CD4-positive, alpha-beta T cell (primary cell): Measurements from ENCODE around the gene URI1. TPM values are rescaled to one million over a fixed set of nuclear protein-coding genes. Genes with fewer than 3 reads are reported as not detected.
"Not testable (repeated sequence)": the region's sequence is repeated elsewhere in the genome, so short reads cannot be mapped to it uniquely, and the experiment has no call there.

ENCODE experiments used
- ATAC-seq: fragments of 200-7000 bp; cut with Tn5 transposase; one replicate; pipeline ENCODE4 v1.10.0; 2022; ENCODE audit warnings: mild to moderate bottlenecking; ENCODE audit not compliant: poor library complexity
- CTCF ChIA-PET: fragments of 350-600 bp; sonication (Branson Sonifier 250); formaldehyde crosslinking; loops from one replicate; lab custom pipeline; 2021; ENCODE audit warnings: antibody characterized with exemption, inconsistent platforms; lab: Charles Lee
- POLR2A ChIA-PET: fragments of 350-600 bp; sonication (Branson Sonifier 250); formaldehyde crosslinking; loops from one replicate; lab custom pipeline; 2021; ENCODE audit warnings: antibody characterized with exemption, inconsistent platforms; lab: Charles Lee
- DNase-seq, 14 experiments: peaks; one replicate each; pipeline ENCODE4 v3.0.0-alpha.2; 2013 to 2020; ENCODE audit warnings: mixed read lengths in 2 of 14
- H3K27ac ChIP-seq, 2 donors: one replicate each; pipeline versions ENCODE4 v1.5.1 to v1.7.0; 2013; ENCODE audit warnings: low read length in 2 of 2, low read depth in 1 of 2, mild to moderate bottlenecking in 1 of 2
- H3K27me3 ChIP-seq, 2 experiments: 1 replicate in 1 of 2; 2 replicates in 1 of 2; pipeline versions ENCODE4 v1.6.1 to v1.7.0; 2013; ENCODE audit warnings: low read length in 2 of 2, control low read depth in 1 of 2, mild to moderate bottlenecking in 1 of 2, moderate library complexity in 1 of 2; ENCODE audit not compliant: insufficient read depth in 2 of 2, control insufficient read depth in 1 of 2
- H3K36me3 ChIP-seq: one replicate; pipeline ENCODE4 v1.6.1; 2013; ENCODE audit warnings: low read length, control low read depth; ENCODE audit not compliant: insufficient read depth
- H3K4me1 ChIP-seq: one replicate; pipeline ENCODE4 v1.6.1; 2013; ENCODE audit warnings: low read length, control low read depth; ENCODE audit not compliant: insufficient read depth
- H3K4me3 ChIP-seq: one replicate; pipeline ENCODE4 v1.5.1; 2013; ENCODE audit warnings: mild to moderate bottlenecking, low read length, moderate library complexity
- H3K9me3 ChIP-seq, 2 experiments: 1 replicate in 1 of 2; 2 replicates in 1 of 2; pipeline versions ENCODE4 v1.6.1 to v1.7.0; 2013; ENCODE audit warnings: low read length in 2 of 2, mild to moderate bottlenecking in 2 of 2, control low read depth in 1 of 2, moderate library complexity in 1 of 2; ENCODE audit not compliant: control insufficient read depth in 1 of 2, insufficient read depth in 1 of 2
- H3K27ac Mint-ChIP-seq: one replicate; pipeline ENCODE4 v1.8.0; 2020; ENCODE audit warnings: mixed read lengths
- H3K27me3 Mint-ChIP-seq: one replicate; pipeline ENCODE4 v1.8.0; 2021; ENCODE audit warnings: mixed read lengths
- H3K36me3 Mint-ChIP-seq: one replicate; pipeline ENCODE4 v1.8.0; 2021; ENCODE audit warnings: low read depth, mixed read lengths
- H3K4me1 Mint-ChIP-seq: one replicate; pipeline ENCODE4 v1.8.0; 2021; ENCODE audit warnings: low read depth, mixed read lengths
- H3K4me3 Mint-ChIP-seq: one replicate; pipeline ENCODE4 v1.8.0; 2020; ENCODE audit warnings: mild to moderate bottlenecking, mixed read lengths
- H3K9me3 Mint-ChIP-seq: one replicate; pipeline ENCODE4 v1.8.0; 2020; ENCODE audit warnings: mixed read lengths
- intact Hi-C, 2 experiments: fragments of 100-400 bp; cut with DNase I in 1 of 2; cut with micrococcal nuclease in 1 of 2; formaldehyde crosslinking; loops; one replicate each; pipeline versions ENCODE4 v1.15.1 to v1.9.0; 2023 to 2025; cut with DNase I, micrococcal nuclease
- total RNA-seq, 174 experiments: library from RNA in 2 of 174; stranded (reverse) in 2 of 174; gene quantifications; one replicate each; pipeline ENCODE4 v1.2.3 and lab custom pipeline; 2021 to 2026
- TF ChIP-seq, protein P1 (sequence below): fragments of 200-600 bp; IDR thresholded peaks from one replicate; pipeline ENCODE4 v1.8.0; 2022; ENCODE audit warnings: antibody characterized with exemption, mild to moderate bottlenecking

Gene URI1
- total RNA-seq, 2 experiments from 2014 or later = 50.9 to 63.6 TPM

DNA sequence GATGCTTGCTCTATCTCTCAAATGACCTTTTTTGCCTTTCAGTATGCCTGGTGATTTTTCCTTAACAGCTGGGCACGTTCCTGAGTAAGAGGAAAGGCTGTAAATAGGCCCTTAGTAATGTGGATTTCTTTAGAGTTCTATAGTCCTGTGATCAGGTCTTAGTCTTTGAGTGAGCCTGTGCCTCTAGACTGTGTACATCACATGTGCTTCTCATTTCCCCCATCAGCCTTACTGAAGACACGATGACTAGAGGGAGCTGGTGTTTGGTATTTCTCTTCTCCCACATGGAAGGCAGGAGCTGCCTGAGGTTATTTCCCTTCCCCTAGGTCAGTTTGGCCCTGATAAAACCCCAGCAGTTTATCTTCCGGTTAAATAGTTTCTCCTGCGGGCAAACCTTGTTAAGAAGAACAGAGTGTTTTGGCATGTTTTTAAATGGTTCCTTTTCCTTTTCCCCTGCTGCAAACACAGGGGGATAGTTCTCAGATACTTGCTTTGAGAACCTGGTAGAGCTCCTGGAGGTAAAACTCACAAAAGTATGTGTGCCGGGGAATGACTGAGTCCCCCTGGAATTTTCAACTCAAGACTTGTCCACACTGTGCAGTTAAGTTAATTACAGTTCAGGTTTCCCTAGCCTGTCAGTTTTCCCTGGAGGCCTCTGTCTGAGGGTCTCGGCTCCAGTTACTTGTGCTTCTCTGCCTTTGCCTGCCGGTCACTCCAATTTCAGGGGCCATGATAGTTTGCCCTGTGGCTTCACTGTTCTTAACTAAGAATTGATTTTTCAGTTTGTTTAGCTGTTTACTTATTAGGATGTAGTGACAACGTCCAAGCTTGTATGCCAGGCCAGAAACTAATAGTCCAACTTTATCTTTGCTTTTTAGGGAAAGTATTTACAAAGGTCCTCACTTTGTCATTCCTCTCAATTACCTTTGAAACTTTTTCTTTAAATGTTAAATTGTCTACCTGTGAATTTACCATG, 94.4 kb downstream of the URI1 start:
- Mint-ChIP-seq H3K9me3 (peaks cover 24% of the 10 kb centered on the region), H3K27ac (no peak overlapping the region), H3K27me3 (no peaks in the 10 kb centered on the region), H3K4me3 (no peak overlapping the region), H3K36me3 (peaks cover 88% of the 10 kb centered on the region), H3K4me1 (no peaks in the 10 kb centered on the region)
- no peaks in the 10 kb centered on the region for H3K27me3 ChIP-seq
- no peak for DNase-seq
- intact Hi-C loops = no loop called here
- no peak for ATAC-seq
- H3K9me3 ChIP-seq = peaks cover 4 to 11% of the 10 kb centered on the region in 2 experiments
- peaks cover 33% of the 10 kb centered on the region for H3K36me3 ChIP-seq
- TF ChIP-seq, protein P1, sequence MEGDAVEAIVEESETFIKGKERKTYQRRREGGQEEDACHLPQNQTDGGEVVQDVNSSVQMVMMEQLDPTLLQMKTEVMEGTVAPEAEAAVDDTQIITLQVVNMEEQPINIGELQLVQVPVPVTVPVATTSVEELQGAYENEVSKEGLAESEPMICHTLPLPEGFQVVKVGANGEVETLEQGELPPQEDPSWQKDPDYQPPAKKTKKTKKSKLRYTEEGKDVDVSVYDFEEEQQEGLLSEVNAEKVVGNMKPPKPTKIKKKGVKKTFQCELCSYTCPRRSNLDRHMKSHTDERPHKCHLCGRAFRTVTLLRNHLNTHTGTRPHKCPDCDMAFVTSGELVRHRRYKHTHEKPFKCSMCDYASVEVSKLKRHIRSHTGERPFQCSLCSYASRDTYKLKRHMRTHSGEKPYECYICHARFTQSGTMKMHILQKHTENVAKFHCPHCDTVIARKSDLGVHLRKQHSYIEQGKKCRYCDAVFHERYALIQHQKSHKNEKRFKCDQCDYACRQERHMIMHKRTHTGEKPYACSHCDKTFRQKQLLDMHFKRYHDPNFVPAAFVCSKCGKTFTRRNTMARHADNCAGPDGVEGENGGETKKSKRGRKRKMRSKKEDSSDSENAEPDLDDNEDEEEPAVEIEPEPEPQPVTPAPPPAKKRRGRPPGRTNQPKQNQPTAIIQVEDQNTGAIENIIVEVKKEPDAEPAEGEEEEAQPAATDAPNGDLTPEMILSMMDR = no peak
- CTCF ChIA-PET = no interaction called here
- no peaks in the 10 kb centered on the region for H3K4me1 ChIP-seq
- H3K27ac ChIP-seq = no peak overlapping the region
- POLR2A ChIA-PET = no interaction called here
- no peak overlapping the region for H3K4me3 ChIP-seq

DNA sequence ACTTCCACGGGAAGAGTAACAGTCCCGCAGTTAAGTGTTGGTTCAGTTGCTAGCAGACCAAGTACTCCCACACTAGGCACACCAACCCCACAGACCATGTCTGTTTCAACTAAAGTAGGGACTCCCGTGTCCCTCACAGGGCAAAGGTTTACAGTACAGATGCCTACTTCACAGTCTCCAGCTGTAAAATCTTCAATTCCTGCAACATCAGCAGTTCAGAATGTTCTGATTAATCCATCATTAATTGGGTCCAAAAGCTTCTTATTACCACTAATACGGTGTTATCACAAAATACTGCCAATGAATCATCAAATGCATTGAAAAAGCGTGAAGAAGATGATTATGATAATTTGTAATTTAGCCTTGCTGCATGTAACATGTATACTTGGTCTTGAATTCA, 95.8 kb downstream of the URI1 start:
- Mint-ChIP-seq H3K4me1 (no peaks in the 10 kb centered on the region), H3K27me3 (no peaks in the 10 kb centered on the region), H3K4me3 (no peak overlapping the region), H3K27ac (no peak overlapping the region), H3K9me3 (peaks cover 20% of the 10 kb centered on the region), H3K36me3 (peaks cover 78% of the 10 kb centered on the region)
- Histone ChIP-seq H3K4me1 (no peaks in the 10 kb centered on the region), H3K36me3 (peaks cover 32% of the 10 kb centered on the region), H3K27ac (no peak overlapping the region), H3K9me3 (peaks cover 4 to 11% of the 10 kb centered on the region in 2 experiments), H3K4me3 (no peak overlapping the region), H3K27me3 (no peaks in the 10 kb centered on the region)
- ATAC-seq = no peak
- TF ChIP-seq, protein P1 = no peak
- POLR2A ChIA-PET = no interaction called here
- intact Hi-C loops = no loop called here
- DNase-seq = no peak
- CTCF ChIA-PET = no interaction called here

DNA sequence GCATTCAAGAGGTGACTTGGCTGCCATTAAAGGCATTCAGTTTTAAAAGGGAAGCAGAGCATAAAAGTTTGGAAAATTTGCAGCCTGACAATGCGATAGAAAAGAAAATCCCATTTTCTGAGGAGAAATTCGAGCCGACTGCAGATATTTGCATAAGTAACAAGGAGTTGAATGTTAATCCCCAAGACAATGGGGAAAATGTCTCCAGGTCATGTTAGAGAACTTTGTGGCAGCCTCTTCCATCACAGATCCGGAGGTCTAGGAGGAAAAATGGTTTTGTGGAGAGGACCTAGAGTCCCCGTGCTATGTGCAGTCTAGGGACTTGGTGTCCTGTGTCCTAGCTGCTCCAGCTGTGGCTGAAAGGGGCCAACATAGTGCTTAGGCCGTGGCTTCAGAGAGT, 99.9 kb downstream of the URI1 start:
- ATAC-seq = not testable (repeated sequence)

DNA sequence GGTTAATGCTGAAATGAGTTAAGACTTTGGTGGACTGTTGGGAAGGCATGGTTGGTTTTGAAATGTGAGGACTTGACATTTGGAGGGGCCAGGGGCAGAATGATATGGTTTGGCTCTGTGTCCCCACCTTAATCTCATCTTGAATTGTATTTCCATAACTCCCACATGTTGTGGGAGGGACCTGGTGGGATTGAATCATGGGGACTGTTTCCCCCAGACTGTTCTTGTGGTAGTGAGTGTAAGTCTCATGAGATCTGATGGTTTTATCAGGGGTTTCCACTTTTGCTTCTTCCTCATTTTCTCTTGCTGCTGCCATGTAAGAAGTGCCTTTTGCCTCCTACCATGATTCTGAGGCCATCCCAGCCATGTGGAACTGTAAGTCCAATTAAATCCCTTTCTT, 101.0 kb downstream of the URI1 start:
- ATAC-seq, H3K27ac ChIP-seq, POLR2A ChIA-PET, H3K4me1 ChIP-seq, H3K36me3 ChIP-seq, H3K27ac Mint-ChIP-seq, H3K4me3 Mint-ChIP-seq, H3K27me3 Mint-ChIP-seq, H3K4me3 ChIP-seq, DNase-seq, H3K27me3 ChIP-seq, H3K9me3 Mint-ChIP-seq, H3K9me3 ChIP-seq: not testable (repeated sequence)
- intact Hi-C loops = loop anchor here in 1 of 2 experiments (10.0 kb wide), 1 partner anchor 318 kb away; no protein-coding TSS in a partner anchor
- Mint-ChIP-seq H3K36me3 (peaks cover 26% of the 10 kb centered on the region), H3K4me1 (peaks cover 15% of the 10 kb centered on the region)
- CTCF ChIA-PET = interaction anchor here (0.6 kb wide), 1 partner anchor 116 kb away, joined by 3 read pairs; no protein-coding TSS in a partner anchor

More for the DNA sequence above, 99.9 kb downstream of the URI1 start:
- H3K27me3 Mint-ChIP-seq, H3K4me1 ChIP-seq, CTCF ChIA-PET, H3K27me3 ChIP-seq, H3K9me3 Mint-ChIP-seq, H3K9me3 ChIP-seq, POLR2A ChIA-PET, H3K4me3 Mint-ChIP-seq, H3K4me3 ChIP-seq, H3K27ac ChIP-seq, H3K36me3 ChIP-seq, H3K27ac Mint-ChIP-seq, DNase-seq: not testable (repeated sequence)
- peaks cover 11% of the 10 kb centered on the region for H3K4me1 Mint-ChIP-seq
- intact Hi-C loops = loop anchor here in 1 of 2 experiments (10.0 kb wide), 1 partner anchor 317 kb away; no protein-coding TSS in a partner anchor
- peaks cover 37% of the 10 kb centered on the region for H3K36me3 Mint-ChIP-seq
